ENCODE results near the gene SMOC1. TPM values are rescaled to one million over a fixed set of nuclear protein-coding genes. Genes with fewer than 3 reads are reported as not detected.

The SMOC1 gene
- total and polyA plus RNA-seq, 9 donors, result 0.35 to 9.1 (median 0.80) TPM

- DNase-seq, result no peak
- 55 to 73% (median 69%) methylated on average over 8 of the region's 8 CpGs for WGBS, 3 donors
- intact Hi-C loops (cut with DNase I), result no loop called here
Observed at GRCh38 chr14:70021548-70022220, 142.5 kb downstream of the SMOC1 start.

GRCh38 chr14:70022771-70023445, 143.7 kb downstream of the SMOC1 start:
- Histone ChIP-seq H3K36me3 (no peaks in the 10 kb centered on the region), H3K4me3 (no peak overlapping the region), H3K9me3 (no peaks in the 10 kb centered on the region), H3K4me1 (ENCODE audit: insufficient read depth) (peaks cover 2% of the 10 kb centered on the region), H3K27ac (no peak overlapping the region), H3K27me3 (no peaks in the 10 kb centered on the region)
- DNase-seq, result no peak
- WGBS, 3 donors, result 89 to 94% (median 90%) methylated on average over 15 of the region's 15 CpGs
- TF ChIP-seq EP300 (IDR thresholded peaks at IDR 0.05) (no peak), POLR2A (IDR thresholded peaks at IDR 0.05) (no peak), CTCF (IDR thresholded peaks at IDR 0.05) (no peak)
- intact Hi-C loops (cut with DNase I), result no loop called here

More at GRCh38 chr14:70021548-70022220, 142.5 kb downstream of the SMOC1 start:
- H3K4me3 ChIP-seq, result no peak overlapping the region
- TF ChIP-seq POLR2A (IDR thresholded peaks at IDR 0.05) (no peak), EP300 (IDR thresholded peaks at IDR 0.05) (no peak)
- H3K36me3 ChIP-seq, result no peaks in the 10 kb centered on the region
- H3K27ac ChIP-seq, result no peak overlapping the region
- no peaks in the 10 kb centered on the region for H3K9me3 ChIP-seq
- H3K27me3 ChIP-seq, result no peaks in the 10 kb centered on the region
- H3K4me1 ChIP-seq (ENCODE audit: insufficient read depth), result peaks cover 2% of the 10 kb centered on the region

GRCh38 chr14:70023871-70024270, 144.7 kb downstream of the SMOC1 start:
- Histone ChIP-seq H3K36me3 (no peaks in the 10 kb centered on the region), H3K4me3 (no peak overlapping the region), H3K27me3 (no peaks in the 10 kb centered on the region), H3K4me1 (ENCODE audit: insufficient read depth) (no peaks in the 10 kb centered on the region), H3K9me3 (no peaks in the 10 kb centered on the region), H3K27ac (no peak overlapping the region)
- no peak for TF ChIP-seq CTCF (IDR thresholded peaks at IDR 0.05)
- no peak for TF ChIP-seq EP300 (IDR thresholded peaks at IDR 0.05)
- no peak for TF ChIP-seq POLR2A (IDR thresholded peaks at IDR 0.05)
- DNase-seq, result no peak
- WGBS, 3 donors, result 30 to 79% (median 50%) methylated on average over 1 of the region's 1 CpG
- intact Hi-C loops (cut with DNase I), result no loop called here

GRCh38 chr14:70027785-70028428, 148.7 kb downstream of the SMOC1 start:
- Histone ChIP-seq H3K27me3 (no peaks in the 10 kb centered on the region), H3K4me3 (no peak overlapping the region), H3K4me1 (ENCODE audit: insufficient read depth) (no peaks in the 10 kb centered on the region), H3K9me3 (no peaks in the 10 kb centered on the region), H3K36me3 (no peaks in the 10 kb centered on the region), H3K27ac (no peak overlapping the region)
- WGBS, 3 donors, result 28 to 32% (median 29%) methylated on average over 17 of the region's 17 CpGs
- peak; percentile 55 to 82 (median 64) for DNase-seq
- intact Hi-C loops (cut with DNase I), result loop anchor here in 3 of 4 donors (2.0 to 5.0 kb wide), 2 partner anchors 209 to 211 kb away; no protein-coding TSS in a partner anchor
- TF ChIP-seq EP300 (IDR thresholded peaks at IDR 0.05), result no peak
- TF ChIP-seq CTCF (IDR thresholded peaks at IDR 0.05), result peak; percentile 34 to 62 (median 57)
- no peak for TF ChIP-seq POLR2A (IDR thresholded peaks at IDR 0.05)

Data from ovary (tissue), 9 donors.